Trophoblast cell (in vitro differentiated cells and primary cell): ENCODE results near the gene SHFL.

Experiments
- DNase-seq, 2 donors: peaks; one replicate each; pipeline ENCODE4 v3.0.0-alpha.2; 2016
- H2AFZ ChIP-seq: 2 replicates; pipeline ENCODE4 v1.6.1; 2013; ENCODE audit warnings: low read length, moderate library complexity, mild to moderate bottlenecking; ENCODE audit not compliant: insufficient read depth, poor library complexity
- H2AK5ac ChIP-seq: 2 replicates; pipeline ENCODE4 v1.6.1; 2013; ENCODE audit warnings: mild to moderate bottlenecking, low read length
- H2BK120ac ChIP-seq: 2 replicates; pipeline ENCODE4 v1.6.1; 2013; ENCODE audit warnings: low read length, mild to moderate bottlenecking, moderate library complexity; ENCODE audit not compliant: insufficient read depth, poor library complexity
- H2BK12ac ChIP-seq: 2 replicates; pipeline ENCODE4 v1.6.1; 2013; ENCODE audit warnings: mild to moderate bottlenecking, low read length, moderate library complexity
- H2BK5ac ChIP-seq: 2 replicates; pipeline ENCODE4 v1.6.1; 2013; ENCODE audit warnings: low read length, low read depth, moderate library complexity, mild to moderate bottlenecking; ENCODE audit not compliant: poor library complexity
- H3K14ac ChIP-seq: 2 replicates; pipeline ENCODE4 v1.6.1; 2013; ENCODE audit warnings: mild to moderate bottlenecking, low read length
- H3K18ac ChIP-seq: 2 replicates; pipeline ENCODE4 v1.6.1; 2013; ENCODE audit warnings: mild to moderate bottlenecking, low read length
- H3K23ac ChIP-seq: 2 replicates; pipeline ENCODE4 v1.6.1; 2013; ENCODE audit warnings: low read length
- H3K27ac ChIP-seq: 2 replicates; pipeline ENCODE4 v1.5.1; 2013; ENCODE audit warnings: low read depth, mild to moderate bottlenecking, inconsistent platforms, low read length, moderate library complexity
- H3K27me3 ChIP-seq: 2 replicates; pipeline ENCODE4 v1.6.1; 2013; ENCODE audit warnings: inconsistent platforms, mild to moderate bottlenecking, low read length, moderate library complexity; ENCODE audit not compliant: insufficient read depth
- H3K36me3 ChIP-seq, 2 experiments: 1 replicate in 1 of 2; 2 replicates in 1 of 2; pipeline ENCODE4 v1.6.1; 2013; ENCODE audit warnings: low read length in 2 of 2, mild to moderate bottlenecking in 2 of 2, moderate library complexity in 1 of 2; ENCODE audit not compliant: insufficient read depth in 2 of 2, control insufficient read depth in 1 of 2
- H3K4ac ChIP-seq: 2 replicates; pipeline ENCODE4 v1.6.1; 2013; ENCODE audit warnings: low read depth, mild to moderate bottlenecking, low read length, moderate library complexity
- H3K4me1 ChIP-seq, 2 experiments: 1 replicate in 1 of 2; 2 replicates in 1 of 2; pipeline ENCODE4 v1.6.1; 2013; ENCODE audit warnings: low read length in 2 of 2, mild to moderate bottlenecking in 2 of 2, moderate library complexity in 1 of 2; ENCODE audit not compliant: insufficient read depth in 2 of 2, control insufficient read depth in 1 of 2
- H3K4me2 ChIP-seq: 2 replicates; pipeline ENCODE4 v1.6.1; 2013; ENCODE audit warnings: inconsistent platforms, mild to moderate bottlenecking, low read length, moderate library complexity
- H3K4me3 ChIP-seq: 2 replicates; pipeline ENCODE4 v1.5.1; 2013; ENCODE audit warnings: mild to moderate bottlenecking, low read depth, low read length, inconsistent platforms
- H3K79me1 ChIP-seq: one replicate; pipeline ENCODE4 v1.6.1; 2013; ENCODE audit warnings: low read length
- H3K79me2 ChIP-seq: 2 replicates; pipeline ENCODE4 v1.6.1; 2013; ENCODE audit warnings: low read length, mild to moderate bottlenecking; ENCODE audit not compliant: control insufficient read depth, insufficient read depth, poor library complexity
- H3K9ac ChIP-seq: 2 replicates; pipeline ENCODE4 v1.6.1; 2013; ENCODE audit warnings: mild to moderate bottlenecking, low read length
- H3K9me3 ChIP-seq: 2 replicates; pipeline ENCODE4 v1.6.1; 2013; ENCODE audit warnings: low read depth, mild to moderate bottlenecking, control low read depth, inconsistent platforms, low read length; ENCODE audit not compliant: insufficient read depth
- H4K12ac ChIP-seq: 2 replicates; pipeline ENCODE4 v1.6.1; 2013; ENCODE audit warnings: low read depth, mild to moderate bottlenecking, low read length, moderate library complexity
- H4K8ac ChIP-seq: 2 replicates; pipeline ENCODE4 v1.6.1; 2013; ENCODE audit warnings: low read depth, mild to moderate bottlenecking, low read length, moderate library complexity
- H4K91ac ChIP-seq: one replicate; pipeline ENCODE4 v1.6.1; 2013; ENCODE audit warnings: low read depth, mild to moderate bottlenecking, low read length, moderate library complexity
- WGBS: extraction: QIAGEN DNeasy Blood & Tissue Kit; methylation state at CpG from one replicate; pipeline ENCODE4 v1.1.7; 2013; ENCODE audit warnings: missing lambda C conversion rate; ENCODE audit not compliant: insufficient read length, insufficient coverage; ENCODE audit errors: extremely low coverage; 5-methylcytosine and 5-hydroxymethylcytosine counted together

Gene SHFL

DNA sequence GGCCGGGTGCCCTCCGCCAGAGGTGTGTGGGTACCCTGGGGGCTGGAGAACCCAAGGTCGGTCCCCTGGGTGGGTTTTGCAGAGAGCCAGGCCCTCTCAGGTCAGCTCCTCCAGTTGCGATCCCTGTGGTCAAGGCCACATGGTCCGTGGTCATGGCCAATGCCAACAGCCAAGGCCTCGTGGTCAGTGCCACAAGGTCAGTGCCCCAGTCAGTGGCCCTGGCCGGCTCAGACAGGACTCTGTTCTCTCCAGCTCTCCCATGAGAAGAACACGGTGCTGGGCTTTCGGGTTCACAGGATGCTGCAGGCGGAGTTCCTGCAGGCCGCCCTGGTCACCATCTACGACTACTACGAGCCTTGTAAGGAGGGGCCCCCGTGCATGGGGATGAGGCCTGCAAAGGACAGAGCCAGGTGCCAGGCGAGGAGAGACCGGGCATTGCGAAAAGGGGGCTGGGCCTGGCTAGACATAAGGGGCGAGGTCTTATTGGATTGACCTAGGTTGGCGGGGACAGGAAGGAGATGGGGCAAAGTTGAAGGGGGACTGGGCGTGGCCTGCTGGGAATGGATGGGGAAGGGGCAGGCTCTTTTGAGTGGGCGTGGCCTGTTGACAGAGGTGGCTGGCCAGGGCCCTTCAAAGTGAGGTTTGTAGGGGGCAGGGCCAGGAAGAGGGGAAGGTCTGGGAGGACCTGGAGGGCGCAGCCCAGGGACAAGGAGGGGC, 15.2 kb upstream of the SHFL start:
- Histone ChIP-seq H4K8ac (no peak overlapping the region), H3K9ac (no peak overlapping the region), H3K23ac (no peak overlapping the region), H3K4me2 (no peak overlapping the region), H3K4ac (no peak overlapping the region), H2AK5ac (no peak overlapping the region), H3K79me1 (no peaks in the 10 kb centered on the region), H2AFZ (no peak overlapping the region), H4K12ac (no peak overlapping the region), H2BK12ac (no peak overlapping the region), H4K91ac (no peak overlapping the region), H3K18ac (no peak overlapping the region), H3K4me1 (no peaks in the 10 kb centered on the region), H2BK120ac (no peak overlapping the region), H3K9me3 (peaks cover 9% of the 10 kb centered on the region), H2BK5ac (no peak overlapping the region), H3K36me3 (no peaks in the 10 kb centered on the region), H3K14ac (no peak overlapping the region), H3K27ac (no peak overlapping the region), H3K4me3 (no peak overlapping the region), H3K79me2 (no peaks in the 10 kb centered on the region), H3K27me3 (no peaks in the 10 kb centered on the region)
- no CpG with 5 or more reads among the region's 22 CpGs for WGBS
- no peak for DNase-seq

DNA sequence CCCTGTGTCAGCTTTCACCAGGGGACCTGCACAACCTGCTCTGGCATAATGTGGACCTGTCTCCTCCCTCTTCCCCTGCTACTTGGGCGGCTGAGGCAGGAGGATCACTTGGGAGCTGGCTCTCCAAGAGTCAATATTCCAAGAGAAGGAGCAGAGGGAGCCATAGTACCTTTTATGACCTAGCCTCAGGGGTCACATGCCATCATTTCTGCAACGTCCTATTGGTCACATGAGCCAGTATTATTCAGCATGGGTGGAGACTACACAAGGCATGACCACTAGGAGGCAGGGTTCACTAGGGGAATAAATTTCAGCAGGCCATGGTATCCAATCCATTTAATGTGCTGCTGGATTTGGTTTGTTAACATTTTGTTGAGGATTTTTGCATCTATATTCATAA, 12.0 kb upstream of the SHFL start:
- H3K9ac ChIP-seq: no peak overlapping the region

DNA sequence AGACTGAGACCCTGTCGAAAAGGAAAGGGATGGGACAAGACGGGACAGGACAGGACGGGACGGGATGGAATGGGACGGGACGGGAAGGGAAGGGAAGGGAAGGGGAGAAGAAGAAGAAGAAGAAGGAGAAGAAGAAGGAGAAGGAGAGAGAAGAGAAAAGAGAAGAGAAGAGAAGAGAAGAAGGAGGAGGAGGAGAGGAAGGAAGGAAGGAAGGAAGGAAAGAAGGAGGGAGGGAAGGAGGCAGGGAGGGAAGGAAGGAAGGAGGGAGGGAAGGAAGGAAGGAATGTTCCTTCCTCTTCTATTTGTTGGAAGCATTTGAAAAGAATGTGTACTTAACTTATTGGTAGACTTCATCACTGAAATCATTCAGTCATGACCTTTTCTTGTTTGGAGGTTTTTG, 9.6 kb upstream of the SHFL start:
- H2BK120ac ChIP-seq: no peak overlapping the region
- H3K9me3 ChIP-seq: peaks cover 10% of the 10 kb centered on the region
- no peak overlapping the region for H3K23ac ChIP-seq
- no peaks in the 10 kb centered on the region for H3K36me3 ChIP-seq
- H3K4me1 ChIP-seq: no peaks in the 10 kb centered on the region
- no peak for DNase-seq
- H3K4me3 ChIP-seq: no peak overlapping the region
- H2BK12ac ChIP-seq: no peak overlapping the region
- no peaks in the 10 kb centered on the region for H3K79me1 ChIP-seq
- H4K12ac ChIP-seq: no peak overlapping the region
- H3K4ac ChIP-seq: no peak overlapping the region
- no peaks in the 10 kb centered on the region for H3K79me2 ChIP-seq
- no peak overlapping the region for H4K8ac ChIP-seq
- H4K91ac ChIP-seq: no peak overlapping the region
- WGBS: 100% methylated on average over 4 of the region's 6 CpGs
- no peak overlapping the region for H3K4me2 ChIP-seq
- H2AK5ac ChIP-seq: no peak overlapping the region
- H3K9ac ChIP-seq: no peak overlapping the region
- no peaks in the 10 kb centered on the region for H3K27me3 ChIP-seq
- no peak overlapping the region for H3K18ac ChIP-seq
- H2BK5ac ChIP-seq: no peak overlapping the region
- H3K14ac ChIP-seq: no peak overlapping the region
- no peak overlapping the region for H3K27ac ChIP-seq
- H2AFZ ChIP-seq: no peak overlapping the region

More for the DNA sequence above, 12.0 kb upstream of the SHFL start:
- H2AFZ ChIP-seq: no peak overlapping the region
- H3K4me3 ChIP-seq: no peak overlapping the region
- no peak overlapping the region for H2BK12ac ChIP-seq
- H4K12ac ChIP-seq: no peak overlapping the region
- no peak overlapping the region for H3K4me2 ChIP-seq
- no peaks in the 10 kb centered on the region for H3K4me1 ChIP-seq
- WGBS: no CpG with 5 or more reads among the region's 2 CpGs
- H3K14ac ChIP-seq: no peak overlapping the region
- H2BK120ac ChIP-seq: no peak overlapping the region
- H3K9me3 ChIP-seq: peaks cover 11% of the 10 kb centered on the region
- no peak overlapping the region for H2BK5ac ChIP-seq
- DNase-seq: no peak
- H3K27me3 ChIP-seq: no peaks in the 10 kb centered on the region
- no peak overlapping the region for H4K8ac ChIP-seq
- no peaks in the 10 kb centered on the region for H3K79me1 ChIP-seq
- no peak overlapping the region for H3K4ac ChIP-seq
- no peak overlapping the region for H4K91ac ChIP-seq
- no peaks in the 10 kb centered on the region for H3K79me2 ChIP-seq
- no peak overlapping the region for H3K18ac ChIP-seq
- no peak overlapping the region for H3K23ac ChIP-seq
- H3K27ac ChIP-seq: no peak overlapping the region
- H3K36me3 ChIP-seq: no peaks in the 10 kb centered on the region
- no peak overlapping the region for H2AK5ac ChIP-seq

DNA sequence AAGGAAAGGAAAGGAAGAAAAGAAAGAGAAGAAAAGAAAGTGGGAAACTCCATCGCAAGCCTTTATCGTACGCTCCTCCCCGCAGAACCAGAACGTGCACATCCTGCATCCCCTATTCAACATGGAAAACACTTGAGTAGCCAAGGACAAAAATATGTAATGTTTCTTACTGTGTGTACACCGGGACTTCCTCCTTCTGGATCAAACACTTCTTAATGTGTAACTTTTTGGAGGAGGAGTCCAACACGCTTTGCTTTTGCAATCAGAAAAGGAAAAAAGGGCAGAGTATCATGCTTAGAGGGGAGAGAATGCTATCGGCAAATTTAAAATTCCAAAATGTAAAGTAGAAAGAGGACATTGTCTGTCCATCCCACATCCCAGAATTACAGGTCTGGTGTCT, 7.8 kb upstream of the SHFL start:
- no peak overlapping the region for H4K8ac ChIP-seq
- WGBS: no CpG with 5 or more reads among the region's 8 CpGs
- no peak overlapping the region for H2BK5ac ChIP-seq
- no peaks in the 10 kb centered on the region for H3K27me3 ChIP-seq
- no peak overlapping the region for H3K23ac ChIP-seq
- no peak overlapping the region for H3K9ac ChIP-seq
- H3K4ac ChIP-seq: no peak overlapping the region
- H3K4me2 ChIP-seq: no peak overlapping the region
- H3K4me1 ChIP-seq: no peaks in the 10 kb centered on the region
- H3K36me3 ChIP-seq: no peaks in the 10 kb centered on the region
- no peak overlapping the region for H2BK120ac ChIP-seq
- no peak overlapping the region for H3K18ac ChIP-seq
- H3K79me2 ChIP-seq: no peaks in the 10 kb centered on the region
- H2BK12ac ChIP-seq: no peak overlapping the region
- H2AK5ac ChIP-seq: no peak overlapping the region
- H3K27ac ChIP-seq: no peak overlapping the region
- H2AFZ ChIP-seq: no peak overlapping the region
- no peak overlapping the region for H3K4me3 ChIP-seq
- H3K14ac ChIP-seq: no peak overlapping the region
- H3K79me1 ChIP-seq: no peaks in the 10 kb centered on the region
- H4K12ac ChIP-seq: no peak overlapping the region
- no peak overlapping the region for H4K91ac ChIP-seq
- DNase-seq: no peak
- peaks cover 9% of the 10 kb centered on the region for H3K9me3 ChIP-seq
